IPS DF 4.7 (cell line): Measurements from ENCODE around the gene CLASP1.
"Not testable (repeated sequence)": the region's sequence is repeated elsewhere in the genome, so short reads cannot be mapped to it uniquely, and the experiment has no call there.

ENCODE experiments used
- DNase-seq: peaks from one replicate; pipeline ENCODE4 v3.0.0-alpha.2; 2013; ENCODE audit warnings: low spot score; ENCODE audit errors: extremely low read depth

The CLASP1 gene

DNA sequence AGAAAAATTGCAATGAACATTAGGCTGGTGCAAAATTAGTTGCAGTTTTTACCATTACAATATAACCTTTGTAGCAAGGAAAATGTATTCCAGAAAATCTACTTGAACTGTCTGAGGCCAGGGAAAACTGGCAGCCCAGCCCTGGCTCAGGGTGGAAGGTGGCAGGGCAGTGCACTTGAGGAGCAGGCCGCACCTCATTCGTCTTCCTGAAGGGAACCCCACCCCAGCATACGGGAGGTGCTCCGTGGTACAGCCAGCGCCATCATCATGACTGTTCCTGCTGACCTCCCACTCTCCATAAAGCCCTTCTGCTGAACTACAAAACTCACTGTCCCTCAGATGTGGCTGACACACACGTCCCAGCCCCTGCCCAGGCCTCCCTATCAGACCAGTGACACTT lies 298.4 kb downstream of the CLASP1 start:
- DNase-seq = no peak

DNA sequence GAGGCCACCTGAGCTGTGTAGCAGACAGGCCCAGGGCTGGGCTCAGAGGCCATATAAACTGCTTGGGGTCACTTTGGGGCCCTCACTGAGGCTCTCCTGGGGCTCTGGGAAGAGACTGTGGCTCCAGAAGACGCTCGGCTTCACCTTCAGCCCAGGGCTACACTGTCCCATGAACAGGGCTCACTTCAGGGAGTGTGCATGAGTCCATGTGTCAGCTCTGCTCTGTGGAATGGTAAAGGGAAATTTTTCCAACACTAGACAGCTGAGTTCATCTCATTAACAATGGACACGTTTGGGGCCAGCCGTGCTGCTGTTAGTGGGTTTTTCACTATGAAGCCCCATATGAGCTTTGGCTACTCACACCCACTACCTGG lies 298.9 kb downstream of the CLASP1 start:
- no peak for DNase-seq

DNA sequence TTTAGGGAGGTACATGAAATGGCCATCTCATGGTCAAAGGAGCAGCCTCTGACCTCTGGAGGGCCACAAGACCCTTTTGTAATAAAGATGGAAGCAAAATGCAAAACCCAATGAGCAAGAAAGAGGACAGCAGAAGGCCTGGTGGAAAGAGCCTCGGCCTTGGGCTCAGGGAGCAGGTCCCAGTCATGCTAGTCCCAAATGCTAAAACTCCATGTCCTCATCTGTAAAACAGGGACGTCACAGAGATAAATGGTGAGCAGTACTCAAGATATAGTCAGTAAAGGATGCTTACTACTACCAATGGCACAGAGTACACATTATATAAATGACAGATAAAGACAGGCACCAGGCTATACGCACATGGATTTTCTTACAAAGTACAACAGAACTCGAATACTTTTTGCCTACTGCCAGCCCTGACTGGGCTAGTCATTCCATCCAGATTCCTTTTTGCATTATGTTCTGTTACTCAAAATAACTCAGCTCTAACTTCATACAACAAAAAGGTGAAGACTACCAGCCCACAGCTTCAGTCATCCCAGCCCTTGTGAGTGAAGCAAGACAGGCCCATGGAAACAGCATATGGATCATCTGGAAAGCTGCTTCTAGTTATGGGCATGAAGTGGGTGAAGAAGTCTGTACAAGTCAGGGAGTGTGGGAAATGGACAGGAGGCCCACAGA lies 299.4 kb downstream of the CLASP1 start:
- no peak for DNase-seq

DNA sequence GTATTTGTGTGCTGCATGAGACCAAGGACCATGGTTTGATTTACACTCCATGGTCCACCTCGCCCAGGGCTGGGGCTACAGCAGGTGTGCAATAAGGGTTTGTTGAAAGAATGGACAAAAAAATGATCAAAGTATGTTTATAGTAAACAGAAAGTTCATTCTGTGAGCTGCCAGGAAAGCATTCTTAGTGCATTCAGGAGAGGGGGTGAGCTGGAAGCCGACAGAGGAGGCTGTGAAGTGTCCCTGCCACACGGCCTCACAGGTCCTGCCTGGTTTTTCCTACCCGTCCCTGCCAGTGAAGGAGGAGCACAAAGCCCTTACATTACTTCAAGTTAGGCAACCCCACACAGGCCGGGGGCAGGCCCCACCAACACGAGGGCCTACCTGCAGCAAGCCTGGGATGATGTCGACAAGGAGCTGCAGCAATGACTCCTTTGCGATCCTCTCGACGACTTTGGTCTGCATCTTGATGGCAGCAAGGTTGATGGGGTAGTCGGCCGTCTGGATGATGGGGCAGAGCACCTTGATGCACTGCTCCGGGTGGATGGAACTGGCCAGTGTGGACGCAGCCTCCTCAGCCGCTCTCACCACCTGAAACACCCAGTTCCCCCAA lies 301.0 kb downstream of the CLASP1 start:
- no peak for DNase-seq

DNA sequence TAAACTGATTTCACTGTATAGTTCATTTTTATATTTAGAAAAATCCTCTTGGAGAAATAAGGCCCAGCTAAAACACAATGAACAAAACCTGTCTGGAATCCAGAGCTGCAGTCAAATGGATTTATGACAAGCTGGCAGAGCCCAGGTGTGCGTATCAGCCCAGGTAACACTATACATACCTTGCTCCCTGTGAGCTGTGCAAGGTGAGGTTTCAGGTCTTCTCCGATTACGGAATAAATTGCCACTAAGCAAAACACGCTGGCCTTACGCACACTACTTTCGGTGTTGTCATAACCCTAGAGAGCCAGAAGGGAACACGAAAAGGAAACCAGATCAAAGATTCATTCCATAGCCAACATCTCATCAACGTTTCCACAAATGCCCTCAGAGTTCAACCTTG lies 302.4 kb downstream of the CLASP1 start:
- no peak for DNase-seq

DNA sequence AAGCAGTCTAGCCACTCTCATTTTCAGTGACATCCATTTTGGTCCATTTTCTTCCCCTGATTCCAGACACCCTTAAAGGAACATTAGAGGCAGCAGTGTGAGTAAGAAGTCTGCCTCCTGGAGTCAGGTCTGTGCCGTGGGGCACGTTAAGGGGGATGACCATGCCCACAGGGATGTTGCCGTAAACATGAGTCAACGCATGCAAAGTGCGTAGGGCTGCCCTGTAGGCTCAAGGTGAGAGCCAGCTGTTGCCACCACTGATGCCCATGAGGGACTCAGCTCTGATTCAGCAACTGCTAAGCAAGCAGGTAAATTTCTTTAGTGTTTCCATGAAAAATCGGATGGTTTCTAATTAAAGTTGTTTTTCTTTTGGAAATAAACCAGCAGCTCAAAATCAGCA lies 302.9 kb downstream of the CLASP1 start:
- no peak for DNase-seq

DNA sequence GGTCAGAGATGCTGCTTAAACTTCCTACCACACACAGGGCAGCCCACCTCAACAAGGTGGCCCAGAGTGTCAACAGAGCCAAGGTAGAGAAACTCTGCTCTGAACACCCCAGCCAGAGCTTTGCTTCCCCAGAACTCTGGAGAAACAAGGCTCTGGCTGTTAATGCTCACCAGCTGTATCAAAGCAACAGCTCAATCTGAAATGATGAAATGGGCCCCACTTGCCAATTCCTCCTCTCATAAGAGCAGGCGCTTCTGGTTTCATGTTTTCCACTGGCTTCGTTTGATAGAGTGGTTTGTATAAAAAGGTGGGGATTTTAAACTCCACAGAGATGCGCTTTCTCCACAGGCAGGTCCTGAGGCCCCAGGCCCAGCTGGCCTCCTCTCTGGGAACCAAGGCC lies 303.4 kb downstream of the CLASP1 start:
- DNase-seq = no peak

DNA sequence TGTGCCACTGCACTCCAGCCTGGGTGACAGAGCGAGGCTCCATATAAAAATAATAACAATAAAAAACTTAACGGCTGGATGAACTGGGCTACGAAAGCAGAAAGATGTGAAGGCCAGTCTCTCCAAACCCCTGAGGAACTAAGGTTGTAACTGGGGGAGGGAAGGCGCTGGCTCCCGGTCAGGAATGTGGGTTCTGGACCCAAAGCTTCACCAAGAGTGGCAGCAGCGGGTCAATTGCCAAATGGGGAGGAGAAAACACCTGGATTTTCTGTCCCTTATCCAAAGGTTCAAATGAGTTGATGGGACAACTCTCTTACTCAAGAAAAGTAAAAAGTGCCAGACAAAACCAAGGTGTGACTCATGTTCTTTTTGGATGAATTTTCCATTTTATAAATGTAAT lies 304.2 kb downstream of the CLASP1 start:
- DNase-seq = no peak

DNA sequence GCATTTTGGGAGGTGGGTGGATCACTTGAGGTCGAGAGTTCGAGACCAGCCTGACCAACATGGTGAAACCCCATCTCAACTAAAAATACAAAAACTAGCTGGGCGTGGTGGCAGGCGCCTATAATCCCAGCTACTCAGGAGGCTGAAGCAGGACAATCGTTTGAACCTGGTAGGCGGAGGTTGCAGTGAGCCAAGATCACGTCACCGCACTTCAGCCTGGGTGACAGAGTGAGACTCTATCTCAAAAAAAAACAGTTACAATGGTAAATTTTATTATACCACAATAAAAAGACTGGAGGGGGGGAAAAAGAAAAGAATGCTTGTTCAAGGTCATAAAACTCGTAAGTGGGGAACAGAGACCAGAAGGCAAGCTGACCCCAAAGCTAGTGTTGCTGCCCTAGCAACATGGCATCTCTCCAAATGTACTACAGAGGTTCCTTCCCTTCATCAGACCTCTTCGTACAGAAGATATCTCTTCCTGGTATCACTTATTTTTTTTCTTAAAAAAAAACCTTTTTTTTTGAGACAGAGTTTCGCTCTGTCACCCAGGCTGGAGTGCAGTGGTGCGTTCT lies 305.3 kb downstream of the CLASP1 start:
- DNase-seq = not testable (repeated sequence)

DNA sequence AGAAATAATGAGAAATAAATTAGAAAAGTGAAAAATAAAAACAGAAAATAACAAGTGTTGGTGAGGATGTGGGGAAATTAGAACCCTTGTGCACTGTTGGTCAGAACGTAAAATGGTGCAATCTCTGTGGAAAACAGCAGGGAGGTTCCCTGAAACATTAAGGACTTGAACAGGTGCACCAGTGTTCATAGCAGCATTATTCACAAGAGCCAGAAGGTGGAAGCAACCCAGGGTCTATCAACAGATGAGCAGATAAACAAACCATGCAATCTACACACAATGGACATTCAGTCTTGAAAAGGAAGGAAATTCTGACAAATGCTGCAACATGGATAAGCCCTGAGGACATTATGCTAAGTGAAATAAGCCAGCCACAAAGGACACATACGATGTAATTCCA lies 306.1 kb downstream of the CLASP1 start:
- no peak for DNase-seq

DNA sequence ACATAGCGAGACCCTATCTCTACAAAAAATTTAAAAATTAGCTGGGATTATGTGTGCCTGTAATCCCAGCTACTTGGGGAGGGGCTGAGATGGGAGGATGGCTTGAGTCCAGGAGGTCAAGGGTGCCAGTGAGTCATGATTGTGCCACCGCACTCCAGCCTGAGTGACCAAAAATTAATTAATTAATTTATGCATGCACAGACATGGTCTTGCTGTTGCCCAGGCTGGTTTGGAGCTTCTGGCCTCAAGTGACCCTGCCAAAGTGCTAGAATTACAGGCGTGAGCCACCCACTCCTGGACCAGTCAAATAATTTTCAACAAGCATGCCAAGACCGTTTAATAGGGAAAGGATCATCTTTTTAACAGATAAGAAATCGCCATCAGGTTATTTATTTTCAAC lies 306.5 kb downstream of the CLASP1 start:
- DNase-seq = no peak

DNA sequence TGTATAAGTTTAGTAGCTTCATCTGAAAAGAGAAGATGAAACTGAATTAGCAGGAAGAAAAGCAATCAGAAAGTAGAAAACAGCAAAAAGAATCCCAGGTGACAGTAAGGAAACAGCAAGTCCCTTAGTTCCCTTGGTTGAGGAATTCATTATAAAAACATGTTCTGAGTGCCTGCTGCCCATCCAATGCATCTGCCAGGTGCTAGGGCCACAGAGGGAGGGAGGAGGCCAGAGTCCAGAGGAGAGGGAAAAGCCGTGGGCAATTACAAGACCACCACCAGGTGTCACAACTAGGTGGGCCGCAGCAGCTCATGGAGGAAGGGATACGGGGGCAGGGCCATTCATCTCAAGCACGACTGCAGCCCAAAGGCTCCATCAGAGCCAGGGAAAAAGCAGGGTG lies 308.3 kb downstream of the CLASP1 start:
- no peak for DNase-seq

DNA sequence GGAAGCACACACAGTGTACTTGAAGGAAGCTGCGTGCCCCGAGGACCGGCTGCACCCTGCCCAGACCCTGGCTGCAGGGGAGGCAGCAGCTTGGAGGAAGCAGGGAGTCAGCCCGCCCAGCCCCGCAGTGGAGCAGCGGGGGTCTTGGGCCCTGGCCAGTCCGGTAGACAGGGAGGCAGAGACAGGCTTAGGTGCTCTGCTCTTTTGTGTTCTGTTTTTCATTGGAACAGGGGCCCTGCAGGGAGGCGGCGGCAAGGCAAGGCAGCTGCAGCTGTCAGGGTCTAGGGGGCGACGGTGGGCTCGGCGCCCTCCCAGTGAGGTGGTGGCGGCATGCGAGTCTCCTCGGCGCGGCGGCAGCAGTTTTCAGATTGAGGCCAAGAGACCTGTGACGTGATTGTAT lies 311.0 kb downstream of the CLASP1 start:
- DNase-seq = no peak

DNA sequence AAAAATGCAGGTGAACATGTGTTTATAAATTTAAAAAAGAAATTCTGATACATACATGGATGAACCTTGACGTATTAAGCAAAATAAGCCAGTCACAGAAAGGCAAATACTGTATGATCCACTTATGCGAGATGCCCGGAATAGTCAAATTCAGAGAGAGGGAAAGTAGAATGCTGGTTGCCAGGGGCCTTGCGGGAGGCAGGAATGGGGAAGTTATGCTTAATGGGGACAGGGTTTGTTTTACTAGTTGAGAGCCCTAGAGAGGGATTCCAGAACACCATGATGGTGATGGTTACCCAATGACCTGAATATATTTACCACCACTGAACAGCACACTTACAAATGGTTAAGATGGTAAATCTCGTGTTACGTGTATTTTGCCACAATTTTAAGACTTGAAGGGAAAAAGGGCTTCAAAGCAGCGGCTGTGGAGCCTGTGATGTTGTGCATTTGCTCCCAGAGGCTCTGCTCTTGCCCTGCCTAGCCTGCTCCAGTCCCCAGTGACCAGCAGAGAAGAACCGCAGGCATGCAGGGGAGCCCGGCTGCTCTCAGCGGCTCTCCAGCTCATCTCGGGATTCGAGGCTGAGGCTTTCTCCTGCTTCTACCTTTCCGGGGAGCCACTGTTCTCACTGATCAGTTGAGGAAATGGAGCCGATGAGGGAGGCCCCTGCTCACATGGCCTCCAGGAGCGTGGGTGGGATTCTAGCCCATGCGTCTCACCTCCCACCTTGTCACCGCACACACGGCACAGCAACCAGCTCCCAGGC lies 312.6 kb downstream of the CLASP1 start:
- DNase-seq = no peak

DNA sequence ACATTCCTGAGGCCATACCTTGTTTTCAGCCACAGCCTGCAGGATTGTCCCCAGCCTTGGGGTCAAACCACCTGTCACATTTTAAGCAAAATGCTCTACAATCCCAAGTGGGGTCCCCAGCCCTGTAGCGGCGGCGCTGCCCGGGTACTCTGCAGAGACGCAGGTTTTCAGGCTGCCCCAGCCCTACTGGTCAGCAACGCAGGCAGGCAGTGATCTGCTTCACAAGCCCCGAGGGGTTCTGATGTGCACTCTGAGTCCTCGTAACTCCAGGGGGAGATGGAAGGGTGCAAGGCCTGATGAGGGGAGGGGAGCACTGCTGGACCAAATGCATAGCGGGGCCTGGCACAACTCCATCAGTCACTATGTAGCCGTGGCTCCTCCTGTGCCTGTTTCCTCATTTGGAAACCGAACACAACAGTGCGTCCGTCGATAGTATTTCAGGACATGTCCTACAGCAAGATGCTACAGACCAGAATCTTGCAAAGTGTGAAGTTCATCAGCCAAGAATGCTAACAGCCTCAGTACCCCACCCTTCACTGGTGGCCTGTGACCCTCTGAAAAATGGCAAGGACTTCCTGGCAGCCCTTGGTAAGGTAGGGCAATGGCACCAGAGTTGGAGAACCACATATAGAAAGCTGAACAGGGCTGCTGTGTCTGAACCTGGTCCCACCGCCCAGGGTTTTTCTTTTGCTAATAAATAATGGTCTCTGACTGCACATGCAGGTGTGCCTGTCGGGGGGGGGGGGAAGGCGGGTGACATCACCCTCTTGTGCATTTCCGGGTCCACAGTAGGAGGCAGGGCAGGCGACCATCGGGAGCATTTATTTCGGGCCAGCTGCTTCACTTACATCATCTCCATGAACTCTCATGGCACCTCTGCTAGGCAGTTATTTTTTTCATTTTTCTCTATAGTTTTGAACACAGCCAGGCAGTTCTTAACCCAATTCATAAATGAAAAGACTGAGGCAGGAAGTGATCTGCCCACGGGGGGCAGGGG lies 313.7 kb downstream of the CLASP1 start:
- no peak for DNase-seq

DNA sequence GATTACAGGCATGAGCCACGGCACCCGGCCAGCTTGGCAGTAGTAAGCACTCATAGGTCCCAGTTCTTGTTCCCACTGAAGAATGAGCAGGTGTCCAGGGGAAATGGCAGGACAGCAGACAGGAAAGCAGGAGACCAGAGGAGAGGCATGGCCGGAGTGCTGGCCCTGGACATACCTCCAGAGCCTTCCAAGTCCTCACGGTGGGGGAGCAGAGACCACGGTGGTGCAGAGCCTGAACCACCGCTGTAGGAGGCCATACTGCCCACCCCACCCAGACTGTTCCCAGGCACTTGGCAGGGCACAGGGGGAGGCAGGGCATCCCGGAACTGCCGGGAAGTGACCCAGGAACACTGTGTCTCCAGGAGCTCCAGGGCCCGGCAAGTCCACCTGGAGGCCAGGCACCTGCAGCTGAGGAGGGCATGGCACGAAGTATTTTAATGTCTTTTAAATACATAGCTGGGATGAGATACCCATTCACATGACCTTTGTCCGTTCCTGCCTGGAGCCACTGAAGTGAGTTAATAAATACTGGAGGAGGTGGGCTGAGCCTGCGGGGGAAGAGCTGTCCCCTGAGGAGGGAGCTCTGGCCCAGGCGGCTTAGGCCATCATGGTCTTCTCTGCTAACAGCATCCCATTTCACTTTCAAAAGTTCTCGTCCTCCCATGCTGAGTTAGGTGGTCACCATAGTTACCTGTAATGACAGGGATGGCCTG lies 314.5 kb downstream of the CLASP1 start:
- DNase-seq = peak; percentile 28

DNA sequence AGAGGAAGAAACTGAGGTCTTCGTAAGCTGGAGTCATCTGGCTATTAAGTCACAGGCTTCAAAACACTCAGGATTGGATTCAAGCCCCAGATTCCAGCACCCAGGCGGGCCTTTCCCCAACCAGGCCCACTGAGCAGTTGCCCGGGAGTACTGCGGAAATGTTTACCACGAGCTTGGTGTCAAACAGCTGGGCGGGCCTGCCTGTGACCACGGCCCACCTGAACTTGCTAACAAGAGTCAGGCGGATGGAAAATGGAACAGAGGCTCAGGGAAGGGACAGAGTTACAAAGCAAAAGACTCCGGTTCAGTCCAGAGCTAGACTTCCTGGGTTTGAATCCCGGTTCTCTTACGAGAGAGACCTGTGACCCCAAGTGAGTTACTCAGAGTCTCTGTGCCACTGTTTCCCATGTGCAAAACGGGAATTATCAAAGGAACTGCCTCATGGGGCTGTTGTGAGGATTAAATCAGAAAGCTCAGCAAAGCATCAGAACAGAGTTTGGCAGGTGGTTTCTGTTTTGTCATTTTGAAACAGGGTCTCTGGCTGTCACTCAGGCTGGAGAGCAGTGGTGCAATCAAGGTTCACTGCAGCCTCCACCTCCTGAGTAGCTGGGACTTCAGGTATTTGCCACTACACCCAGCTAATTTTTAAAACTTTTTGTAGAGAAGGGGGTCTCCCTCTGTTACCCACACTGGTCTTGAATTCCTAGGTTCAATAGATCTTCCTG lies 315.3 kb downstream of the CLASP1 start:
- DNase-seq = no peak

DNA sequence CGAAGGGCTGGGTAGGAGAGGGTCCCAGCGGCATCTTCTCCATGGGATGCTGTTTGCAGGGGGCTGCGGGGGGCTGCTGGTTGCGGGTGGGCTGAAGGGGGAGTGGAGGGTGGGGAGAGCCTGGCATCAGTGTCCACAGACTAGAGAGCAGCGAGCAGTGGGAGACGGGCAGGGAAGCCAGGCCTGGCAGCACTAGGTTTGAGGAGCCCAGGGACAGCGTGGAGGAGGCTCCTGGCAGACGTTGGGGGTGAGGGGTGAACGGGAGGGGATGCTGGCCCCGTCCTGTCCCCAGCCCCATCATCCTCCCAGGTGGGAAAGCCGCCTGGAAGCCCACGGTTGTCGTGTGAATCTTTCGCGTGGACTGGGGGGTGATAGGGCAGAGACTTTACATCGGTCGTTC lies 316.0 kb downstream of the CLASP1 start:
- DNase-seq = no peak

DNA sequence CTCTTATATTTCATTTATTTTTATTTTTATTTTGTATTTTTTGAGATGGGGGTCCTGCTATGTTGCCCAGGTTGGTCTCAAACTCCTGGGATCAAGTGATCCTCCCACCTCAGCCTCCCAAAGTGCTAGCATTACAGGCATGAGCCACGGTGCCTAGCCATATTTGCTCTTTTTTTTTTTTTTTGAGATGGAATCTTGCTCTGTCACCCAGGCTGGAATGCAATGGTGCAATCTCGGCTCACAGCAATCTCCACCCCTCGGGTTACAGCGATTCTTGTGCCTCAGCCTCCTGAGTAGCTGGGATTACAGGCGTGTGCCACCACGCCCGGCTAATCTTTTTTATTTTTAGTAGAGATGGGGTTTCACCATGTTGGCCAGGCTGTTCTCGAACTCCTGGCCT lies 317.9 kb downstream of the CLASP1 start:
- DNase-seq = not testable (repeated sequence)

DNA sequence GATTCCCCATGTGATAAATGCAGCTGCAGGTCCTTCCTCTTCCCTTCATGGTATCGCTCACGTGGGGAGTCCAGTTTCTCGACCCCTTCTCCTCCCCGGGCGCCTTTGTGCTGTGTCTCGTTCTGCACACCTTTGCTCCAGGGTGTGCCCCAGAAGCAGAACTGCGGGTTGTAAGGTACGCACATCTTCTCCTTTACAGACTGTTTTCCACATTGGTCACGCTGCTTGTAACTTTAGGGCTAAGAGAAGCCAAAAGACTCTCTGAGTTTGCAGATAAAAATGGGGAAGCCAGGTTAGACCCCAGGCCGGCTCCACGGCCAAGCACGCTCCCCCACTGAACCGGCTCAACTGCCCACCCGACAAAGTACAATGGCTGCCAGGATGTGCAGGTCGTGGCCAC lies 318.3 kb downstream of the CLASP1 start:
- no peak for DNase-seq
